Fibroblast of lung (primary cell): ENCODE results near the gene SLC35A2. TPM values are rescaled to one million over a fixed set of nuclear protein-coding genes. Genes with fewer than 3 reads are reported as not detected.

Experiments
- DNase-seq, 2 donors: peaks; one replicate each; pipeline versions ENCODE4 v3.0.0 to v3.0.0-alpha.2; 2010; ENCODE audit warnings: low read depth in 2 of 2
- H2AFZ ChIP-seq: 2 replicates; pipeline ENCODE4 v1.5.1; 2012; ENCODE audit warnings: low read length, control low read depth, inconsistent platforms
- H3K27ac ChIP-seq: 2 replicates; pipeline ENCODE4 v1.5.1; 2011; ENCODE audit warnings: low read length, control low read depth; ENCODE audit not compliant: insufficient read depth
- H3K27me3 ChIP-seq: 2 replicates; pipeline ENCODE4 v1.5.1; 2011; ENCODE audit warnings: mild to moderate bottlenecking, low read length; ENCODE audit not compliant: control insufficient read depth, insufficient read depth
- H3K36me3 ChIP-seq: 2 replicates; pipeline ENCODE4 v1.5.1; 2011; ENCODE audit warnings: low read length; ENCODE audit not compliant: control insufficient read depth, insufficient read depth
- H3K4me1 ChIP-seq: 2 replicates; pipeline ENCODE4 v1.5.1; 2011; ENCODE audit warnings: low read length; ENCODE audit not compliant: control insufficient read depth, insufficient read depth; ENCODE audit errors: extremely low read depth
- H3K4me2 ChIP-seq: 2 replicates; pipeline ENCODE4 v1.5.1; 2011; ENCODE audit warnings: low read length, control low read depth; ENCODE audit not compliant: insufficient read depth; ENCODE audit errors: extremely low read depth
- H3K4me3 ChIP-seq, 4 experiments: fragments of 200-600 bp in 1 of 4; sonication (generic) in 1 of 4; replicated peaks in 1 of 4; 2 replicates each; pipeline ENCODE4 v1.5.1; 2011 to 2016; ENCODE audit warnings: low read length in 4 of 4, low read depth in 3 of 4, mild to moderate bottlenecking in 3 of 4, control low read depth in 2 of 4, inconsistent platforms in 1 of 4, mixed read lengths in 1 of 4; ENCODE audit not compliant: insufficient read depth in 1 of 4; ENCODE audit errors: control extremely low read depth in 1 of 4
- H3K79me2 ChIP-seq: 2 replicates; pipeline ENCODE4 v1.5.1; 2012; ENCODE audit warnings: mild to moderate bottlenecking, low read length, inconsistent platforms; ENCODE audit not compliant: control insufficient read depth, insufficient read depth
- H3K9ac ChIP-seq: 2 replicates; pipeline ENCODE4 v1.5.1; 2011; ENCODE audit warnings: mild to moderate bottlenecking, low read length, control low read depth; ENCODE audit not compliant: insufficient read depth
- H3K9me3 ChIP-seq: 2 replicates; pipeline ENCODE4 v1.5.1; 2012; ENCODE audit warnings: low read depth, low read length; ENCODE audit not compliant: control insufficient read depth, insufficient read depth
- H4K20me1 ChIP-seq: 2 replicates; pipeline ENCODE4 v1.5.1; 2011; ENCODE audit warnings: low read length; ENCODE audit not compliant: control insufficient read depth, insufficient read depth; ENCODE audit errors: extremely low read depth
- CTCF ChIP-seq, 2 donors: IDR thresholded peaks in 1 of 2; conservative IDR thresholded peaks in 1 of 2; 1 replicate in 1 of 2; 2 replicates in 1 of 2; pipeline ENCODE4 v1.5.1; 2011 to 2012; ENCODE audit warnings: low read length in 2 of 2, control low read depth in 1 of 2, inconsistent platforms in 1 of 2, low read depth in 1 of 2, mild to moderate bottlenecking in 1 of 2
- EZH2 ChIP-seq: IDR thresholded peaks from 2 replicates; pipeline ENCODE4 v1.5.1; 2012; ENCODE audit warnings: low read length, control low read depth, mild to moderate bottlenecking; ENCODE audit errors: missing control alignments
- polyA plus RNA-seq, 2 donors: library from polyadenylated mRNA; depleted of rRNA in 1 of 2; stranded (reverse) in 1 of 2; unstranded in 1 of 2; fragments of >200 nt; gene quantifications; 2 replicates each; pipeline ENCODE4 v1.2.1, GENCODE V29; 2011 to 2012; ENCODE audit warnings: missing spikeins in 1 of 2
- total RNA-seq: library from RNA; depleted of rRNA; stranded (reverse); fragments of >200 nt; gene quantifications from 2 replicates; pipeline ENCODE4 v1.2.1, GENCODE V29; 2014

The SLC35A2 gene
- total and polyA plus RNA-seq, 2 donors (not counting 1 experiment from before 2014, with no cell fraction given), result 9.6 to 41.2 TPM

DNA sequence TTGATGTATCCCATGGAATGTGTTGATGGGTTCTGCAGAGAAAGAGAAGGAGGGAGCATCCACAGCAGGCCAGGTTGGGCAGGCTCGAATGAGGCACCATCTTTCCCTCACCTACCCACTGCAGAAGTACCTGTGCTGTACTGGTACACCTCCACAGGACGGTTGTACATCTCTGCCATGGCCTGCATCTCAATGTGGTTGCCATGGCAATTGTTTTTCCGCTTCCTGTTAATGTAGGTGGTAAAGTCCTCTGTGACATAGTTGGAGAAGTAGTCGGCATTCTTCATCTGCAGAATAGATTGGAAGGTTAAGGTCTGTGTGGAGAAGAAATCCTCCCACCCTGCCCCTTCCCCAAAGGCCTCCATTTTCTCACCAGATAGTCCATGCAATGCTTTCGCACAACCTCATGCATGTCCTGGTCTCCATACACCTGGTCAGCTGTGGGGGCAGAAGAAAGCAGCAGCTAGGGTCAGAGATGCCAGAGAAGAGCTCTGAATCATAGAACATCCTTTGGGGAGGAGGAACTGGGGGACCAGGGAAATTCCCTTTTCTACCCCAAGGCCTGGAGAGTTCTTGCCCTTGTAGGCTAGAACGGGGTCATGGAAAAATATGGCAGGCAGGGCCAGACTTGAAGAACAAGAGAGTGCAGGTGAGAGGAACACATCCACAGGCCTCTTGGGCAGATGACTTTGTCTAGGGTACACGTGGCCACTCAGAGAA is 23.3 kb upstream of the SLC35A2 start:
- Histone ChIP-seq H3K36me3 (peaks cover 2% of the 10 kb centered on the region), H3K27ac (no peak overlapping the region), H3K79me2 (peaks cover 1% of the 10 kb centered on the region), H2AFZ (no peak overlapping the region), H3K27me3 (no peaks in the 10 kb centered on the region), H3K9me3 (no peaks in the 10 kb centered on the region), H3K4me3 (no peak overlapping the region), H3K4me2 (no peak overlapping the region), H3K9ac (no peak overlapping the region), H4K20me1 (no peaks in the 10 kb centered on the region), H3K4me1 (no peaks in the 10 kb centered on the region)
- DNase-seq, result no peak
- TF ChIP-seq EZH2 (no peak), CTCF (conservative IDR thresholded peaks at IDR 0.05 in 1 of 2, IDR thresholded peaks at IDR 0.05 in 1 of 2; ENCODE audit: low read depth in 1 of 2, low read length in 2 of 2) (no peak)

DNA sequence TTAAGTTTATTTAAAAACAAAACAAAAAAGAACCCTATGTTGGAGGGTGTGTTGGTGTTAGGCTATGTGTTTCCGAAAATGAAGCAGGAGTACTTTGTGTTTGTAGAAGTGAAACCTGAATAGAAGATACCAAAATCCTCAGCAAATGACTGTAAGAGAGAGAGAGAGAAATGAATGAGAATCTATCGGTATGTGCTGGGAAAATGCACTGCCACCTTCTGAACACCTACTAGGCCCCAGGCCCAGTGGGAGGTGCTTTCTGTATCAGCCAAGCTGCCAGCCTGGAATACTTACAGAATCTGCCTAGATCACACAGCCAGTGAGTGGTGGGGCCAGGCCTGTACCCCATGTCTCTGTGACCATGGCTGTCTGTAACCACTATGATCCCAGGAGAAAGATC is 22.3 kb upstream of the SLC35A2 start:
- Histone ChIP-seq H2AFZ (no peak overlapping the region), H4K20me1 (no peaks in the 10 kb centered on the region), H3K27me3 (no peaks in the 10 kb centered on the region), H3K4me3 (no peak overlapping the region), H3K9ac (no peak overlapping the region), H3K4me2 (no peak overlapping the region), H3K27ac (no peak overlapping the region), H3K4me1 (no peaks in the 10 kb centered on the region), H3K36me3 (peaks cover 2% of the 10 kb centered on the region), H3K9me3 (no peaks in the 10 kb centered on the region), H3K79me2 (no peaks in the 10 kb centered on the region)
- no peak for TF ChIP-seq CTCF (conservative IDR thresholded peaks at IDR 0.05 in 1 of 2, IDR thresholded peaks at IDR 0.05 in 1 of 2; ENCODE audit: low read depth in 1 of 2, low read length in 2 of 2)
- TF ChIP-seq EZH2, result no peak
- DNase-seq, result no peak

DNA sequence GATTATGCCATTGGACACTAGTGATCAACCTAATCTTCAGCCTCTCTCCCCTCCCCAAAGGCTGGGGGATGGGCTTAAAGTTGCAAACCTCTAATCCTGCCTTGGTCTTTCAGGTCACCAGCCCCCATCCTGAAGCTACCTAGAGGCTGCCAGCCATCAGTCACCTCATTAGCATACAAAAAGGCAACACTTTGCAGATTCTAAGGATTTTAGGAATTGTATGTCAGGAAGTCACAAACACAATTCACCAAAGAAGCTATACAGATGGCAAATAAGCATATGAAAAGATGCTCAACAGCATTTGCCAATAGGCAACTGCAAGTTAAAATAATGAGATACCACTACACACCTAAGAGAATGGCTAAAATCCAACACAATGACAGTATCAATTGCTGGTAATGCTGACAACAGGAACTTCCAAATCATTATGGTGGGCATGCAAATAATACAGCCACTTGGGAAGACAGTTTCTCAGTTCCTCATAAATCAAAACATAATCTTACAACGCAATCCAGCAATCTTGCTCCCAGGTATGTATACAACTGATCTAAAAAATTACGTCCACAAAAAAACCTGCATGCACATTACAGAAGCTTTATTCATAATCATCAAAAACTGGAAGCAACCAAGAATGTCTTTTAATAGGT is 16.4 kb upstream of the SLC35A2 start:
- no peak overlapping the region for H3K9ac ChIP-seq
- H2AFZ ChIP-seq, result no peak overlapping the region
- H3K27me3 ChIP-seq, result no peaks in the 10 kb centered on the region
- no peak overlapping the region for H3K4me2 ChIP-seq
- no peaks in the 10 kb centered on the region for H3K4me1 ChIP-seq
- no peaks in the 10 kb centered on the region for H3K79me2 ChIP-seq
- no peak overlapping the region for H3K27ac ChIP-seq
- peaks cover 4% of the 10 kb centered on the region for H3K36me3 ChIP-seq
- H4K20me1 ChIP-seq, result no peaks in the 10 kb centered on the region
- no peak for DNase-seq
- TF ChIP-seq CTCF (conservative IDR thresholded peaks at IDR 0.05 in 1 of 2, IDR thresholded peaks at IDR 0.05 in 1 of 2; ENCODE audit: low read depth in 1 of 2, low read length in 2 of 2) (no peak), EZH2 (no peak)
- H3K4me3 ChIP-seq, result no peak overlapping the region
- no peaks in the 10 kb centered on the region for H3K9me3 ChIP-seq
